Suprapubic skin (tissue), 3 donors: ENCODE results near the gene NAB1.

Source experiments
- POLR2A ChIP-seq, 2 donors: fragments of 450-650 bp; IDR thresholded peaks; one replicate each; pipeline ENCODE4 v1.6.1; 2017; ENCODE audit warnings: antibody characterized with exemption in 2 of 2, mild to moderate bottlenecking in 2 of 2, moderate library complexity in 2 of 2
- TF ChIP-seq, protein P1 (sequence below), 2 donors: fragments of 200-600 bp in 1 of 2; fragments of 450-650 bp in 1 of 2; sonication (generic) in 1 of 2; IDR thresholded peaks; one replicate each; pipeline ENCODE4 v1.5.1; 2016 to 2019; ENCODE audit warnings: antibody characterized with exemption in 2 of 2, mild to moderate bottlenecking in 1 of 2, moderate library complexity in 1 of 2

DNA sequence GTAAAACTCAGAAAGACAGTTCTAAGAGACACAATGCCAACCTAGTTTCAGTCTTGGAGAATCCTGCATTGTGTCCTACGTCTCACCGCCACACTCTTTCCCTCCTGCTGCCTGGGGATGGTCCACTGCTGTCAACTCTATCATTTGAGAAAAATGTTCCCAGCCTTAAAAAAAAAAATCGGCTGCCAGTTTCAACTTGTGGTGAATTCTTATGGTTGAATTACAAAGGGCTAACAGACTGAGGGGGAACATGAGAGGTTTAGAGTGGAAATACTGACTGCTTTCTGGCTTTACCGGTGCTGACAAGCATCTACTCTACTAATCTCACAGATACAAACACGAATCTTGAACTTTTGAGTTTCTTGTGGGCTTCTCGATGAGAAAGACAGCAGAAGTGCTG lies 74.0 kb downstream of the NAB1 start:
- TF ChIP-seq POLR2A (IDR thresholded peaks at IDR 0.05), result no peak
- TF ChIP-seq, protein P1, sequence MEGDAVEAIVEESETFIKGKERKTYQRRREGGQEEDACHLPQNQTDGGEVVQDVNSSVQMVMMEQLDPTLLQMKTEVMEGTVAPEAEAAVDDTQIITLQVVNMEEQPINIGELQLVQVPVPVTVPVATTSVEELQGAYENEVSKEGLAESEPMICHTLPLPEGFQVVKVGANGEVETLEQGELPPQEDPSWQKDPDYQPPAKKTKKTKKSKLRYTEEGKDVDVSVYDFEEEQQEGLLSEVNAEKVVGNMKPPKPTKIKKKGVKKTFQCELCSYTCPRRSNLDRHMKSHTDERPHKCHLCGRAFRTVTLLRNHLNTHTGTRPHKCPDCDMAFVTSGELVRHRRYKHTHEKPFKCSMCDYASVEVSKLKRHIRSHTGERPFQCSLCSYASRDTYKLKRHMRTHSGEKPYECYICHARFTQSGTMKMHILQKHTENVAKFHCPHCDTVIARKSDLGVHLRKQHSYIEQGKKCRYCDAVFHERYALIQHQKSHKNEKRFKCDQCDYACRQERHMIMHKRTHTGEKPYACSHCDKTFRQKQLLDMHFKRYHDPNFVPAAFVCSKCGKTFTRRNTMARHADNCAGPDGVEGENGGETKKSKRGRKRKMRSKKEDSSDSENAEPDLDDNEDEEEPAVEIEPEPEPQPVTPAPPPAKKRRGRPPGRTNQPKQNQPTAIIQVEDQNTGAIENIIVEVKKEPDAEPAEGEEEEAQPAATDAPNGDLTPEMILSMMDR (IDR thresholded peaks at IDR 0.05), result no peak
